GM19238 (cell line): ENCODE measurements around the gene ZNF503.
"Not testable (repeated sequence)": the region's sequence is repeated elsewhere in the genome, so short reads cannot be mapped to it uniquely, and the experiment has no call there.

Experiments
- DNase-seq: peaks from one replicate; pipeline ENCODE4 v3.0.0; 2011; ENCODE audit warnings: low spot score; ENCODE audit not compliant: insufficient read length

ZNF503 gene

GRCh38 chr10:75395932-75396630 lies 5.5 kb downstream of the ZNF503 start:
- no peak for DNase-seq

GRCh38 chr10:75395066-75395931 lies 6.3 kb downstream of the ZNF503 start:
- DNase-seq = no peak

GRCh38 chr10:75394221-75394620 lies 7.3 kb downstream of the ZNF503 start:
- no peak for DNase-seq

DNA sequence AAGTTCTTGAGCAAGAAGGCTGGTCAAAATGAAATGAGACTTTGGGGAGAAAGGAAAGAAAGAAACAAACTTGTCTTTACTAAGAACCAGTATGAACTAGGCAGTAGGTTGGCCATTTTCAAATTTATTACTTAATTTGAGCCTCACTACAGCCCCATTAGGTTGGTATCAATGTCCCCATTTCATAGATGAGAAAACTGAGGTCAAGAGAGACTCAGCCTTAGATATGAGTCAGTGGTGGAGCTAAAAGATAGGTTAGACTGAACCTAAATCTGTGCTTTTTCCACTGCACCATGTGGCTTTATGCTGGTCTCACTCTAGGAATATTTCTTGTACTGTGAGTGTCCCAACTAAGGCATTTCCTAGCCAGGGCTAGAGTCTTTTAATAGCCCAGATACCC lies 8.8 kb downstream of the ZNF503 start:
- no peak for DNase-seq

GRCh38 chr10:75392271-75392670 lies 9.3 kb downstream of the ZNF503 start:
- no peak for DNase-seq

DNA sequence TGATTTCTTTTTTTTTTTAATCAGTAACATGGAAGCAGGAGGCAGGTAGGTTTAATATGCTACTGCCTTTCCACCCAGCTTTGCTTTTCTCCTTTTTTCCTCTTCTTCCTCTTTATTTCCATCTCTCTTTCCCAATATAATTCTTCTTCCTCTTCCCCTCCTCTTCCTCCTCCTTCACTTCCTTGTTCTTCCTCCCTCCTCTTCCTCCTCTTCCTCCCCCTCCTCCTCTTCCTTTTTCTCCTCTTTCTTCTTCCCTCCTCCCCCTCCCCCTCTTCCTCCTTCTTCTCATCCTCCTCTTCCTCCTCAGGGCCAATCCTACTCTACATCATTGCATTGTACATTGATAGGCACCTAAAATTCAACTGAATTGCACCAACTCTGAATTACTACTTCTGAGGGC lies 11.4 kb downstream of the ZNF503 start:
- DNase-seq = no peak

GRCh38 chr10:75388082-75388481 lies 13.5 kb downstream of the ZNF503 start:
- DNase-seq = no peak

- DNase-seq = no peak
These were observed 15.4 kb downstream of the ZNF503 start for GRCh38 chr10:75386128-75386527.

DNA sequence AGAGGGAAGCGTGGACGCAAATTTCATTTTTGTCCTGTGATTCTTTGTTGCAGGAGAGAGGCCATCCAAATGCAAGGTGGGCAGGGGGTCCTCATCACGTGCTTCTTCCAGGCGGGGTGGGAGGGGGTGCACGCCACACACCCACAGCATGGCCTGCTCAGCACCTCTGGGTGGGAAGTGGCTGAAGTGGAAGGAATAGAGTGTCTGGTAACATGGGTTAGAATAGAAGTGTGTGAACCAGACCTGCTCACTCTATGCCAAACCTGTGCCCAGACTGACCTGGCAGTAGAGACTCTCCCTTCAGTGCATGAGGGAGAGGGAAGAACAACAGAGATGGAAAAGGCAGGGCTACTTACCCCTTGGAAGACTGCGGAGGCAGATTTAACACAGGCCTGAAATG lies 21.7 kb downstream of the ZNF503 start:
- DNase-seq = no peak

- DNase-seq = no peak
These were observed 22.3 kb downstream of the ZNF503 start for GRCh38 chr10:75379212-75379724.

DNA sequence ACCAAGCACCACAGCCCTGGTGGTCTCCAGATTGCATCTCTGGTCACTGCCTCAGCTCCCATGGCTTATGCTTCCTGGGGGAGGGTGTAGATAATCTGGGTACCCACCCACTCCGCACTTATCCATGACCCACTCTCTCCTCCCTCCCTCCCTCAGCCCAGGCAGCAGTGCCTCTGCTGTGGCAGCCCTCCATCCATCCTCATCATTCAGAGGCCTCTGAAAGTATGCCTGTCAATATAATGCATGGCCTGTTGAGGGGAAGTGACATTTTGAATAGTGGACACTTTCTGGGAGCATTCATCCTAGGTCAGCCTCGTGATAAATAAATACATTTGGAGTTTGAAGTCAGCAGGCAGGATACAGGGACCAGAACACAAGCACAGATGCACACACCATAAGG lies 23.2 kb downstream of the ZNF503 start:
- DNase-seq = no peak

DNA sequence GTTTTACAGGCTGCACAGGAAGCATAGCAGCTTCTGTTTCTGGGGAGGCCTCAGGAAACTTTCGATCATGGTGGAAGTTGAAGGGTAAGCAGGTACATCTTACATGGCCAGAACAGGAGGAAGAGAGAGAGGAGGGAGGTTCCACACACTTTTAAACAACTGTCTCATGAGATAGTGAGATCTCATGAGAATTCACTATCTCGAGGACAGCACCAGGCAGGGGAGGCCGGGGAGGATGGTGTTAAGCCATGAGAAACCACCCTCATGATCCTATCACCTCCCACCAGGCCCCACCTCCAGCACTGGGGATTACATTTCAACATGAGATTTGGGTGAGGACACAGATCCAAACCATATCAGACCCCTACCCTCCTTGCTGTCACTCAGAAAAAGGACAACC lies 23.7 kb downstream of the ZNF503 start:
- DNase-seq = no peak

- DNase-seq = peak; percentile 48
These were observed 25.7 kb downstream of the ZNF503 start for GRCh38 chr10:75375838-75376237.

DNA sequence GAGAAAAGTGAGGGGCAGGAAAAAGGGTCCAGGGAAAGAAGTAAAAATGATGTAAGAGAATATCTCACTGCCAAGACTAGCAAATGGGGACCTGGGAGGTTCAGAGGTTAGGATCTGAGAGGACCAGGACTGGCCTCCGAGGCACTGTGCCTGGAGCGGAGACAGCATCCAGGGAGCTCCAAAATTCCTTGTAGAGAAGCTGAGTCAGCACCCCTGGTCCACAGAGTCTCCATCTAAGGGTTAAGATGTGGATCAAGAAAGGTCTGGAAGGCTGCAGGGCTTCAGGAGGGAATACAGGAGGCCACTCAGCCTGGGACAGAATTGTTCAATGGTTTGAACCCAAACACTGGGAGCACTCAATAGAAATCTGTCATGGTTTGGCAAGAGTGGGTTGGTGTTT lies 30.6 kb downstream of the ZNF503 start:
- DNase-seq = no peak

DNA sequence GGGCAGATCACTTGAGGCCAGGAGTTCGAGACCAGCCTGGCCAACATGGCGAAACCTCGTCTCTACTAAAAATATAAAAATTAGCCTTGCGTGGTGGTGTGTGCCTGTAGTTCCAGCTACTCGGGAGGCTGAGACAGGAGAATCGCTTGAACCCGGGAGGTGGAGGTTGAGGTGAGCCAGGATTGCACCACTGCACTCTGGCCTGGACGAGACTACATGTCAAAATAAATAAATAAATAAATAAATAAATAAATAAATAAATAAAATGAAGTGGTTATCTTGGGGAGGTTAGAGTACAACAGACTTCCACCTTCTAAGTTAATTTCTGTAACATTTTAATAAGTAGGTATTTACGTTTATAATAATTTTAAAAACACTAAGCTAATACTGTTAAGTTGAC lies 31.7 kb downstream of the ZNF503 start:
- not testable (repeated sequence) for DNase-seq

- DNase-seq = no peak
These were observed 33.7 kb downstream of the ZNF503 start for GRCh38 chr10:75367901-75368300.

DNA sequence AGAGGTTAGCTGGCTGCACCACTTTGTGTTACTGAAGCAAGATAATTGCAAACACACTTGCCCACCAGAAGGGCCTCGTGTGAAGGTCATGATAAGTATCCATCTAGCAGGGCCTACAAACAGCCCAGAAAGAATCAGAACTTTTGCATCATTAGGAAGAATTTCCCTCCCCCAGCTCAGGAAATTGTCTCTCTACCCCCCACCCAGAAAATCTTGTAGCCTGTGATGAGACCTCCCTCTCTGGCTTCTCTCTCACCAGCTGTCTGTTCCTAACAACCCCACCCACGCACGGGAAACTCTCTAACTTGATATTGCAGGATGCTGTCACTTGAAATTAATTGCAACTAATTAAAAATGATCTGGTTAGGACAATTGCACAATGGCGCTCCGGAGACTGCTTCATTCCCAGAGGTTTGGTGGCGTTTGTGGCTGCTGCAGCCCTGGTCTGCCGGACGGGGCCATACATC lies 34.5 kb downstream of the ZNF503 start:
- DNase-seq = no peak

DNA sequence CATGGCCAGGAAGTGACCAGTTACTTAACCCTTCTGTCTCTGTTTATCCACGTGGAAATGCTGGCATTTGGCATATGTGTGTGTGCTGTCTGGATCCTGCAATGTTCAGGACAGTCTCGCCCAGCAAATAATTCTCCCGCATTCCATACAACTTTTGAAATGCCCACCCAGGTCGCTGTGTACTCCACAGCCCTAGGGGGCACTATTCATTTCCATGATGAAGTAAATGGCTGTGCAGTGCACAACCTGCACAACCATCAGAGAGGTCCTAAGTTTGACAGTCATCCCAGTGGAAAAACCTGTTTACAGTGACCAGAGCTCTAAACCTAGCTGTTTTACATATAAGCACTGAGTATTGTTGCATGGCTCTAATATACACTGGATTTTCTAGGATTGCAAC lies 38.1 kb downstream of the ZNF503 start:
- DNase-seq = no peak

GRCh38 chr10:75359876-75360275 lies 41.7 kb downstream of the ZNF503 start:
- not testable (repeated sequence) for DNase-seq

- no peak for DNase-seq
These were observed 42.6 kb downstream of the ZNF503 start for GRCh38 chr10:75358835-75359421.

- DNase-seq = no peak
These were observed 43.4 kb downstream of the ZNF503 start for GRCh38 chr10:75358132-75358531.

DNA sequence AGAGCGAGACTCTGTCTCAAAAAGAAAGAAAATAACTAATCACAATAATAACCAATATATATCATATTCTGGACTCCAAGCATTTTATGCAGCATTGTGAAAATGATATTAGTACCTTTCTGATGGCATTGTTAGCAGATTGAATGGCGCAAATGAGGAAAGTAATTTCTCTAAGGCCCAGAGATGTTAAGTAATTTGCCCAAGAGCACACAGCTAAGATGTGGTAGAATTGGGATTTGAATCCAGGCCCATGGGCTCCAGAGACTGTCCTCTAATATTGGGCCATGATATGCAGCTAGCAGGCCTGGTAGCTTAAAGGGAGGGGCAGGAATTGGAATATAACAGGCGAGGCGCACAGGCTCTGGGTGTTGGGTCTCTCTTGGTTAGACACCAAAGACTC lies 44.1 kb downstream of the ZNF503 start:
- no peak for DNase-seq
